Skeletal muscle cell (primary cell): ENCODE results near the gene SMYD2.
"Not testable (repeated sequence)": the region's sequence is repeated elsewhere in the genome, so short reads cannot be mapped to it uniquely, and the experiment has no call there.

ENCODE experiments used
- DNase-seq: peaks from one replicate; pipeline ENCODE4 v3.0.0-alpha.2; 2010; ENCODE audit warnings: low read depth
- H3K4me3 ChIP-seq: 2 replicates; pipeline ENCODE4 v1.5.1; 2011; ENCODE audit warnings: low read depth, mild to moderate bottlenecking, control low read depth, low read length, moderate library complexity

The SMYD2 gene

DNA sequence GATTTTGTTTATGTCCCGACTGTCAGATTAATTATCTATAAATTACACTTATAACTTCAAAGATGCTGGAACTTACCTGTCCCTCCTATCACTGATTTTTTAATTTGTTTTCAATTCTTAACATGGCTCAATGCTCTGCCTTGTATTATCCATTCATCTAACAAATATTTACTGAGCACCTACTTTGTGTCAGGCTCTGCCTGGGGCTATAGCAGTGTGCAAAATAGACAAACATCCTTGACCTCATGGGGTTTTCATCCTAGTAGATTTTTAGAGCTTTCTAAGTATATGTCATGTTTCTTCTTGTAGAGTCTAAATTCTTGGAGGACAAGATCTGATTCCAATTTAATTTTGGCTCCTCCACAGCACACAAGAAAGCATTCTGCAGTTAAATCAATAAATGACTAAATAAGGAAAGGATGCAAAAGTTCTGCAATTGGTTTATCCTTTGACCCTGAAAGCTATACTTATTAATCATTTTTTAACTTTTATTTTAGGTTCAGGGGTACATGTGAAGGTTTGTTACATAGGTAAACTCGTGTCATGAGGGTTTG is 10.8 kb upstream of the SMYD2 start:
- DNase-seq, result no peak
- no peak overlapping the region for H3K4me3 ChIP-seq

DNA sequence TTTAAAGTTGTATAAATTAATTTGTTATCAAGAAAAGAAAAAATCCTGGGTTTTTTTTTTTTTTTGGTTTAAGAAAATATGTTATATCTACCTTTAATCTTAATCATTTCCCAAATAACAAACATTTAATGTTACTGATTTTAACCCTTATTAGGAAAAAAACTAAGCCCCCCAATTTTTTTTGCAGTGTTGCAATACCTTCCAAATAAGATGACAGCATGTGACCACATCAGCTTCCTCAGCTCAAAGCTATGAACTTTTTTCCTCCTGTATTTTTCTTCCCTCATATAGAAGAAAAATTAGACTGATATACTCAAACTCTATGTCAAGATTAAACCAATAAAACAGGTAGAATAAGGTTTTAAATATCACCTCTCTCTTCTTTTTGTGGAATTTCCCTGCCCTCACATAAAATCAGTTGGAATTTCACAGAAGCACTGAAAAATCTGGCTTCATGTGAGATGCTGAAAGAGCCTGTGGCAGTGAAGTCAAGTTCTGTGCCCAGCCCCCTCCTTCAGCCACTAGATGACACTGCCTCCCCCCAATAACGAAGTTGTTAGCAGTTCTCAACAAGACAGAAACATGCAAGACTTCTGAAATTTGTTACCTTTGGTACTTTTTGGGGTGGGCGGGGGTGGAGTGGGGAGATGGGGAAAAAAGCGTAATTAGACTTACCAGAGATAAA is 9.6 kb upstream of the SMYD2 start:
- no peak overlapping the region for H3K4me3 ChIP-seq
- no peak for DNase-seq

DNA sequence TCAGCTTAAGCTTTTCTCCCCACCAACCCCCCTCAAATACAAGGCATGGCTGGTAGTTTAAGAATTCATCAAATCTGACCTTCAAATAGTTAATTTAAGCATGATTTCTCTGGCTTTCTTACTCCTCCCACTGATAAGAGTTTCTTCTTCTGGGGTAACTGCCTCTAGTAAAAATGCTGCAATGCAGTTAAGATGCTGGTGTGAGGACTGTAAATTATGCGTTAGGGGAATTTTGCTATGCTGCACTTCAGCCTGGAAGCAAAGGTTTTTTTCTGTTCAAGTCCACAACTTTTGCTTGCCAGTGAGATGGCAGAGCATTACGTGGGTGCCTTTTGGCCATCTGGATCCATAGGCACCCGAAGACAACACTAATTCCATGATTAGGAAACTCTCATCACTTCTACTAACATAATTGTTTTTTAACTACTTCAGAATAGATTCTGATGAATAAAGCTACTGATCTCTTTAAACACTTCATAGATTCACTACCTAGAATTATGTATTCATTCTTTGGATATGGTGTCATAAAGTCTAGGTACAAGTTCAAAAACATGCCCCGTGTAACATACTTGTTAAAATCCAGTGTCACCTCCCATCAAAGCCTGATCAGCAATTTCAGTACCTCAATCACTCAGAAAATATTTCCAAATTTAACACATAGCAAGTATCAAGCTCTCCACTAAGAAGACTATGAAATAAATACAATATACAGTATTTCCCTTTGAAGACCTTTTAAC is 8.8 kb upstream of the SMYD2 start:
- no peak overlapping the region for H3K4me3 ChIP-seq
- DNase-seq, result no peak

DNA sequence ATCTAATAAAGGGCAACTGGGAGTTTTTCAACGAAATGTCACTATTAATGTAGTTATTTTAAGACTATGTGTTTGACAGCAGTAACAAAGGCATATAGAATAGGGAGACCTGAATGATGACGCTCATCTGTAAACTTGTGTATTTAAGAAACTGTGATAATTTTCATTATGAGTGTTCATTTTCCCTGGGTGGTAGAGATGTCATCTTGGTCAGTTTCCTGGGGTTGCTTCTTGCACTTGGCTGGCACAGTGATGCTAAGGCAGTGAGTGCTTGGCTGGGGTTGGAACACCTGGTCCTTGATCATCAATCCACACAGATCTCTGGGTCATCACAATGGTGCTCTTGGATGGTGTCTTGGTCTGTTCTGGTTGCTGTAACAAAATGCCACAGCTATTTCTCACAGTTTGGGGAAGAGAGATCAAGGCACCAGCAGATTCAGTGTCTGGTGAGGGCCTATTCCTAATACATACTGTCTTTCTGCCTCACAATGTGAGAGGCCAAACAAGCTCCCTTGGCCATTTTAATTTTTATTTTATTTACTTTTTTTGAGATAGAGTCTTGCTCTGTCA is 7.9 kb upstream of the SMYD2 start:
- no peak for DNase-seq
- H3K4me3 ChIP-seq, result no peak overlapping the region

DNA sequence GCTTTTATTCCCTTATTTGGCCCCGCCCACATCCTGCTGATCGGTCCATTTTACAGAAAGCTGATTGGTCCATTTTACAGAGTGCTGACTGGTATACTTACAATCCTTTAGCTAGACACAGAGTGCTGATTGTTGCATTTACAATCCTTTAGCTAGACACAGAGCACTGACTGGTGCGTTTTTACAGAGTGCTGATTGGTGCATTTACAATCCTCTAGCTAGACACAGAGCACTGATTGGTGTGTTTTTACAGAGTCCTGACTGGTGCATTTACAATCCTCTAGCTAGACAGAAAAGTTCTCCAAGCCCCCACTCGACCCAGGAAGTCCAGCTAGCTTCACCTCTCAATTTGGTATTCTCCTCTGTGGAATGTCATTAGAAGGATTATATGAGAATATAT is 5.3 kb upstream of the SMYD2 start:
- not testable (repeated sequence) for H3K4me3 ChIP-seq, DNase-seq

DNA sequence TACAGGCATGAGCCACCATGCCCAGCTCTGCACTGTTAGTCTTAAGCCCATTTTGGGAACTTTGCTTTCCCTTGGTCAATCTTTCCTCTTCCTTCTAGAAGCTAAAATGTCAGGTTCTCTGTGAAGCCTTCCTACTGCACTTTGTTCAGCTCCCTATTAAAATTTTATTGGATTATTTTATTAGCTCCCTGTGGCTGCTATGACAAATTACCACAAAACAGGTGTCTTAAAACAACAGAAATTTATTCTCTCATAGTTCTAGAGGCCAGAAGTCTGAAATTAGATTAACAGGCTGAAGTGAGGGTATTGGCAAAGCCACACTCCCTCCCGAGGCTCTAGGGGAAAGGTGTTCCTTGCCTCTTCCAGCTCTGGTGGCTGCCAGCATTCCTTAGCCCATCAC is 4.2 kb upstream of the SMYD2 start:
- H3K4me3 ChIP-seq, result no peak overlapping the region
- DNase-seq, result no peak

DNA sequence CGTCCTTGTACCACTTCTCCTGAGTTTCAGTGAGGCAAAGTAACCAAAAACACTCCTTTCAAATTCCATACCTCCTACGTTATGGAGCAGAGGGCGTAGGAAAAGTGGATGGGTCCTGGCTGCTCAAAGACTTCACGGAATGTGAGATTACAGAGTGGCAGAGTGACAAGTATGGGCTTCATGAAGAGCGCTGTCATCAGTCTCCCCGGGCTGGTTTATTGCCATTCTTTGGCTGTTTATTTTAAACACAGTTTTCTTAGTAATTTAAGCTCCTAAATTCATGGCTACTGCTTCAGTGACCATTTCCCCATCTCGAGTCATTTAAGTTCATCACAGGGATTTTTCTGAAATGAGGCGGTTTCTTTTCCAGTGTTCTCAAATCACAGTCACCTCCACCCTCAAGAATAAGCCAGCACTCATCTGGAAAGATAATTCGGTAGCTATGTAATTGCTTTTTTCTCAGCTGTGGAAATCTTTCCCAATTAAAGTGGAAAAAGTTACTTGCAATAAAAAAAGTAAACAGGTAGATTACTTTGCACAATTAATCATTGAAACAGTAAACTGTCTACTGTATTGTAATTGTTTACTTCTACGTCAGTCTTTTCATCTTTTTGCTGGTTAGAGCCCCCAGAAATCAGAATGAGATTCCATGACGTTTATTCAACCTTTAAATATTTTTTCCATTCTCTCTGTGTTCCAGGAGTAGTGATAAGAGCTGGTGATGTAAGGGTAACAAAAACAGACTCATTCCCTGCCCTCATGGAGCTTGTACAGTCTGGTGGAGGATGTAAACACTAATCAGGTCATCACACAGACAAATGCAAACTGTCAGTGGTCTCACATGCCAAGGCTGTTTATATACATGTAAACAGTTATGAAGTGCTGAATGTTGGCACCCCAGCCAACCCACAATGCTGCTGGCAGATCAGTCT is 3.0 kb upstream of the SMYD2 start:
- no peak overlapping the region for H3K4me3 ChIP-seq
- DNase-seq, result no peak

DNA sequence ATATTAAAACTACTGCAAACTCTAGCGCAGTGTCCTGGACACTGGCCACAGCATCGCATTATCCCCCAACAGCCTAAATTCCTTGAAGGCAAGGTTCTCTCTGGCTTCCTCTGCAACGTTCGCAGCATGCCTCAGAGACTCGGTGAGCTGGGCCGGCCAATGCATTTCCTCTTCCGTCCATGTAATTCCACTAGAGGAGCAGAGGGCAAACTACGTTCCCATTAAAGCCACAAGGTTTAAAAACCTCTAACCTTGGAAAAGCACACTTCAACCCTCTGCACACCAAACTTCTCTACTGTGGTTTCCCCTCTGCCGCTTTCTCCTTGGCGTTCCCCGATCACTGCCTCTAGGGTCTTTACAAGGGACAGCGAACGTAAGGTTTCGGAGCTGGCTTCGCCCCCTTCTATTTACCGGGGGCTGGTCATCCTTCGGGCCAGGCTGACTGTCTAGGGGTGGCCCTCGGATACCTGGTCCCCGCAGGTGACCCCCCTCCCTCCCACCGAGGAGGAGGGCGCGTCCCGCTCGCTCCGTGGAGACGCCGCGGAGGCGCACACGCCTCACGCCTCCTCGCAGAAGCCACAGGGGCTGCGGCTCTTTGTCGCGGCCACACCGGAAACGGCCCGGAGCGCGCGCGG is 456 bp upstream of the SMYD2 start:
- no peak for DNase-seq
- H3K4me3 ChIP-seq, result peak overlapping the region; percentile 93

DNA sequence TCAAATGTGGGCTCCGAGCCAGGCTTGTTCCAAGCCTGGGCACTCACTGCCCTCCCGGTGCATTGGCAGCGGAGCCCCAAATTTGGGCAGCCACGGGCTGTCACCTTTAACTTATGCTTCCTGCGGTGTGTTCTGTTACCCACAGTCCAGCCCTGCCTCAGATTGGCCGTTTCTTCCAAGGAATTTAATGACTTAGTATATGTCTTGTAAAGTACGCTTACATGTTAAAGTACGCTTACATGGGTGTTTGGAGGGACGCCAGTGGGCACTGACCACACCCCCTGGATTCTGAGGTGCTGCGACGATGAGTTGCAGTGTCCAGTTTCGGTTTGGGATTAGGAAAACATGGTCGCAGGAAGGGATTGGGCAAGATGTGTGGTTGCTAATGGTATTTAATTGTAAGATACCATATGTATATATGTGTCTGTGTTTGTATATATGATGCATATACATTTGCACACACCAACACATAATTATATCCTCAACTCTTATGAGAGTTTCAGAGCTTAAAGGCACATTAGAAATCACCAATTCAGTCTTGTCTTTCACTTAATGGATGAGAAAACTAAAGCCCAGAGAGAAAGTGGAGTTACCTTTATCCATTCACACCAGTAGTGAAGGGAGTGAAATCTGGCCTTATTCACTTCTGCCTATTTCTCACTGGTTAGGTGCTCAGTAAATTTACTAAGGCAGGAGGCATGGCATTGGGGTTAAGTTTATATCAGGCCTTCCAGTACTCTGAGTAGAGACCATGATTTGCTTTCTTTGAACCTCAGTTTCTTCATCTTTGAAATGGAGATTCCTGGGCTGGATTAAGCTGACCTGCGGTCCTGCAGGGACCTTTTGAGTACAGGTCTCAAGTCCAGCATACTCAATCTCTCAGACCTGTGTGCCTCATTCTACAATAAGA is 1.0 kb downstream of the SMYD2 start:
- peak overlapping the region; percentile 93 for H3K4me3 ChIP-seq
- DNase-seq, result no peak

DNA sequence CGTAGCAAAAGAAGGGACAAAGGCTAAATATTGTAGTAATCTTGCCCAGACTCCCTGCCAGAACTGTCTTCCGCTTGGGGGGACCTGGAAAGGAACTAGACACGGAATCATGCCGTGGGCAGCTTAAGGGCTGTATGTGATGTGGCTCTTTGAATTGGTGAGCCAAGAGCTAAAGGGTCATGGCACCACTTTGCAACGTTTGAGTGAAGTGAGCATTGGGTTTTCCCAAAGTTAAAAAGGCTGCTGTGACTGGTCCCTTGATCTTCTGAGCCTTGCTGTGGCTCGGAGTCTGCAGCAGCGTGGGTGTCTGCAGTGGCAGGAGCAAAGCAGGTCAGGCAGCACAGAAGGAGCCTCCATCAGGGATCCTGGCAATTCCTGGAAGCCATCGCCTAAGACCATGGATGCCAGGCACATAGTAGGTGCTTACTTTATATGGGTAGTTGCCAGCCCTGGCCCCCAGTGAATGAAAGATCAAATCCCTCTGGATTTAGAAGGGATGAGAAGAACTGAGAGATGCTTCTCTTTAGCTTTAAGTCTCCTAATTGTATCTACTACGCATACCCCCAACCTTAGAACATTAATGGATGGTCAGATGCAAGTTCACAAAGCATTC is 1.8 kb downstream of the SMYD2 start:
- DNase-seq, result no peak
- no peak overlapping the region for H3K4me3 ChIP-seq

DNA sequence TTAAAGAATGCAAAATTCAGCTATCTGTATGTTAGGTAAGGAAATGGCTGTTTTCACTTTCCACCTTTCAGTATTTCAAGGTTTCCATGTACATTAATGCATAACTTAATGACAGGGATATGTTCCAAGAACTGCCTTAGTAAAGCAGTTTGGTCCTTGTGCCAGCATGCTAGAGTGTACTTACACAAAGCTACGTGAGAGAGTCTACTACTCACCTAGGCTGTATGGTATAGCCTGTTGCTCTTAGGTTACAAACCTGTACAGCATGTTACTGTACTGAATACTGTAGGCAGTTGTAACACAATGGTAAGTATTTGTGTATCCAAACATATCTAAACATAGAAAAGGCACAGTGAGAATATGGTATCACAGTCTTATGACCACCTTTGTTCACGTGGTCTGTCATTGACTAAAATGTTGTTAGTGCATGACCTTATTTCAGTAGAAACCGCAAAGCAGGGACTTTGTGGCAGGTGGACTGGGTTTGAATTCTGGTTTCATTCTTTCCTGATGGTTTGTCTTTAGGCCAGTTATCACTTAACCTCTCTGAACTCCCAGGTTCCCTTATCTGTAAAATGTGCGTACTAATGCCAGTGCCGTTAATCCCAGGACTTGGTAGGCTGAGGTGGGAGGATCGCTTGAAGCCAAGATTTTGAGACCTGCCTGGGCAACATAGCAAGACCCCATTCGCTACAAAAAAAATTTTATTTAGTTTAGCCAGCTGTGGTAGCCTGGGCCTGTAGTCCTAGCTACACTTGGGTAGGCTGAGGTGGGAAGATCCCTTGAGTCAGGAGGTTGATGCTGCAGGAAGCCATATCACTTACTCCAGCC is 4.9 kb downstream of the SMYD2 start:
- H3K4me3 ChIP-seq, result no peak overlapping the region
- no peak for DNase-seq

DNA sequence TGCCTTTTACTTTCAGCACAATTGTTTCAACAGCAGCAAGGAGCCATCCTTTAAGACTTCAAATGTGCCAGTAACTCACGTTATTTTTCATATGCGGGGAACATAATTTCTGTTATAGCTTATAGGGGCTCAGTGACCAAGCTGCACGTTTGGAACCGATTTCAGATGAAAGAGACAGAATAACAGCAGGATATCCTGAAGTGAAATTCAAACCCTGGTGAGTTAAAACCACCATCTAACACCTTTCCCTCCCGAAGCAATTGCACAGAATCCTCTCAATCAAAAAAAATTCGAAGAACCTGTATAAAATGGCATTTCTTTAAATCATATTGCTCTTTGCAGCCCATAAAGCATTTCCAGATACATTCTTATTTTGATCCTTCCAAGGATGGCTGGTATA is 6.9 kb downstream of the SMYD2 start:
- no peak for DNase-seq
- no peak overlapping the region for H3K4me3 ChIP-seq

DNA sequence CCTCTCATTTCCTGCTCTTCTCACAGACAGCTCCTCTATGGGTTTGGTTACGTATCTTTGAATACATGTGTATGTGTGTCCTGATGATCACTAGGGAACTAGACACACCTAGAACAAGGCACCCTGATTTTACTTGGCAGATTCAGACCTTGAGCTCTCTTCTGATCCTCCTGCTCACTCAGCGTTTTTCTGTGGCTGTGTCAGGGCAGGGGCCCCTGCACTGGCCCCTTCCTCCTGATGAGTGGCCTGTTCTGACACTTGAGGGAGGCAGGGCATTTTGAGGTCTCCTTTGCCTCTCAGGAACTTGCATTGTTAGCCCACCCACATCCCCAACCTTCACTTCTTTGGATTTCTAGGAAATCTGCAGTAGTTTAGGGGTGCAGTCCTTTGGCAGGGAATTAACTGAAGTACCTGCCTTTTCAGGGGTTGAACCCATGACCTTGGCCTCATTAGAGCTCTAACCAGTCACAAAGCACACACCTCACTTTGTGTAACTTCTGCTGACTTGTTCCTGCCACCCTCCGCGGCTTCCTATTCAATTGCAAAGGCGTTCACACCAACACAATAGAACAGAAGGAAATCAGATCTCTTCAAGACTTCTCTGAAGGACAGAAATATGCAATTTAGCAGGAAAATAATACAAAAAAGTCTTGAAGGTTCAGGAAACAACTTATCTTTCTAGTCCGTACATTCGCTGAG is 8.8 kb downstream of the SMYD2 start:
- H3K4me3 ChIP-seq, result no peak overlapping the region
- no peak for DNase-seq

DNA sequence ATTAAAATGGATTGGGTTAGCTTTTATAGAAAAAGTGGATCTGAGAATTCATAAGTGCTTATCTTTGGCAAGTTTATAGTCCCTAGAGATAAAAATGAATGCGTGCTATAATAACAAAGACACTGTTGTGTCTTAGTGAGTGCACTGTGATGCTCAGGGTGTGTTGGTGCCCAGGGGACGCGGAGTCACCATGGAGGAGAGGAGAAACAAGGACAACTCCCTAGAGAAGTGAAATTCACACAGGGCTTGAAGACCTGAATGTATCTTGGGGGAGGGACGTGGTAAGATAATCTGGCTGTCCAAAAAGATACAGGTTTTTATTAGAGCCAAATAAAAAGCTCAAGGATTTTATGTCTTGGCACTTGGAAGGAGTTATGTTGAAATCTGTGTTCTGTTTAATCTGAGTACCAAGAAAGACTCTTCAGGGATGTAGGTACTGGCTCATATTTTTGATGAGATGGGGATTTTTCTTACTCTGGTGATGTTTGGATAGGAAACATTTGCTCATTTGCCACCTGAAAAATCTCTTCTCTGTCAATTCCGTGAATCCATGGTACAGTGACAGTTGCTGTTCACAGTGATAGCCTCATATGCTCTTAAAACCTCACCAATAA is 9.6 kb downstream of the SMYD2 start:
- DNase-seq, result no peak

DNA sequence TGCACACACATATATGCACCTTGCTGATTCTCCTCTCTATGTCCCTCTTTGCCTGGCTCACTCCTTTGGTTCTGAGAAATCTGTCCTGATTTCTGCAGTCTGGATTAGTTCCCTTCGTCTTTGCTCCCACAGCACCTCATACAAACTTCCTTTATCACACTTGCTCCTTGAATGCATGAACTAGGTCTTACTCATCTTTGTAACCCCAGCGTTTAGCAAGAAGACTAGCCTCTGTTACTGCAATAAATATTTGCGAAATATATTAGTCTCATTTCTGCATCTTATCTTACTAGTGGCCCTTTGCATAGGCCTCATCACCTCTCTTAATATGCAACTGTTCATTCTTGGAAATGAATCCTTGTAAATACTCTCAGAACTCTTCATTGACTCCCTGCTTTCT is 11.4 kb downstream of the SMYD2 start:
- DNase-seq, result no peak
- no peak overlapping the region for H3K4me3 ChIP-seq

More for the DNA sequence above, 9.6 kb downstream of the SMYD2 start:
- H3K4me3 ChIP-seq, result no peak overlapping the region

DNA sequence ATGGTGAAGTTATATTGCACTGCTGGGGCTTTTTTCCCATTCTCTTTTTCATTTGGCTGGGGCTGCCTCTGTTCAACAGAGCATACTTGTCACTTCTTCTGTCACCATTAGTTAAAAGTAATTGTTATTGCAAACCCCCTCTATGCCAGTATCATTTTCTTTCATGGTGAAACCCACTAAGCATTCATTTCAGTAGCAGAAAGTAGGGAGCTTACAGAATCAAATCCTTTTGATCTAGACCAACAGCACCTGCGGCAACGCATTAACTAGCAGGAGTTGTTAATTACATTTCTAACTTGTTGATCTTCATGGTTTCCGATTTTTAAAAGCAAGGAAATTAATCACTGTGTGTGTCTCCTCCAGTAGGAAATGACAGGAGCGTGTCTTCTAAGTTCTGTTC is 15.0 kb downstream of the SMYD2 start:
- H3K4me3 ChIP-seq, result no peak overlapping the region
- DNase-seq, result no peak
